Nephron progenitor cell (in vitro differentiated cells): Measurements from ENCODE around the gene SH3GL1.
A peak's percentile ranks its signal among the peaks of the same experiment; 100 is the strongest.

Source experiments
- DNase-seq: peaks from one replicate; pipeline ENCODE4 v3.0.0; 2021
- H3K27ac Mint-ChIP-seq: 2 replicates; pipeline ENCODE4 v1.8.0; 2021; ENCODE audit warnings: mild to moderate bottlenecking, moderate library complexity, mixed read lengths
- H3K27me3 Mint-ChIP-seq: 2 replicates; pipeline ENCODE4 v1.8.0; 2021; ENCODE audit warnings: mild to moderate bottlenecking, low read depth, mixed read lengths; ENCODE audit not compliant: poor library complexity
- H3K36me3 Mint-ChIP-seq: 2 replicates; pipeline ENCODE4 v1.8.0; 2021; ENCODE audit warnings: low read depth, mixed read lengths
- H3K4me1 Mint-ChIP-seq: 2 replicates; pipeline ENCODE4 v1.8.0; 2021; ENCODE audit warnings: mixed read lengths
- H3K4me3 Mint-ChIP-seq: 2 replicates; pipeline ENCODE4 v1.8.0; 2021; ENCODE audit warnings: mild to moderate bottlenecking, moderate library complexity, mixed read lengths
- H3K9me3 Mint-ChIP-seq: 2 replicates; pipeline ENCODE4 v1.8.0; 2021; ENCODE audit warnings: mild to moderate bottlenecking, moderate library complexity, mixed read lengths
- TF ChIP-seq, protein P1 (sequence below): fragments of 200-600 bp; sonication (generic); IDR thresholded peaks from 2 replicates; pipeline ENCODE4 v1.5.0; 2021; ENCODE audit warnings: antibody characterized with exemption

SH3GL1 gene

DNA sequence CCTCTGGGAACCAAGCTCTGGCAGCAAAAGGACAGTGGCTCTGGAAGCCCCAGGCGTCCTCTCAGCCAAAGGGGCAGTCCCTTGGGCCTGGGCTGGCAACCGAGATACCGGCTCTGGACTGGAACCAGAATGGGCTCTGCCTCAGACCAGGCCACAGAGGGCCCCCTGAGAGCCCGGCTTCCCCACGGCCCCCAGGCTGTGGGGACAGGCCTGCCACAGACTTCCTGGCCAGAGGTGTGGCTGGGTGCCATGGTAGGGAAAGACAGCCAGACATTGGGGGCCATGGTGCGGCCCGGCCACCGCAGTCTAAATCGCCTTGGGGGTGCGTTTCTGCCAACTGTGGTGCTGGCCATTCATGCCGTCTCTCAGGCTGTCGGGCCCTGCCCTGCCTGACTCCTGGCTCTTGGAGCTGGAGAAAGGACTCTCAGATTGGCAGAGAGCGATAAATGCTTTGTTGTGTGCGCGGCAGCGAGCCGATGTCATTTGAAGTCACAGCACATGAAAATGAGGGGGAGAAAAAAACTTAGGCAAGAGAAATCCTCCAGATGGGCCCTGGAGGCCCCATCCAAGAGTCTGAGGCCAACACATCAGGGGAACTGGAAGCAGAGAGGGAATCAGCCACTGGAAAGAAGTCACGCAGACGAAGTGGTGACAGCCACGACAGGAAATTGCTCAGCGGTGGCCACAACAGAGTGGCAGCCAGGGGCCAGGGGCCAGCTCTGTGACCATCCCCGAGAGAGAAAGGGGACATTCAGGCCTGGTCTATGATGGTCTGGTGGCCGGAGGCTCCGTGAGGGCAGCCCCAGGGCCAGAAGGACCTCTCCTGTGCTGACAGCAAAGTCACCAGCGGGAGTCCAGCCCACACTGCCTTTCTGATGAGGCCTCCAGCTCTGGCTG is 26.5 kb downstream of the SH3GL1 start:
- H3K36me3 Mint-ChIP-seq, result no peaks in the 10 kb centered on the region
- H3K27me3 Mint-ChIP-seq, result no peaks in the 10 kb centered on the region
- peaks cover 67% of the 10 kb centered on the region for H3K4me1 Mint-ChIP-seq
- peak overlapping the region; percentile 76 for H3K27ac Mint-ChIP-seq
- H3K4me3 Mint-ChIP-seq, result peak overlapping the region; percentile 54
- DNase-seq, result no peak
- TF ChIP-seq, protein P1, sequence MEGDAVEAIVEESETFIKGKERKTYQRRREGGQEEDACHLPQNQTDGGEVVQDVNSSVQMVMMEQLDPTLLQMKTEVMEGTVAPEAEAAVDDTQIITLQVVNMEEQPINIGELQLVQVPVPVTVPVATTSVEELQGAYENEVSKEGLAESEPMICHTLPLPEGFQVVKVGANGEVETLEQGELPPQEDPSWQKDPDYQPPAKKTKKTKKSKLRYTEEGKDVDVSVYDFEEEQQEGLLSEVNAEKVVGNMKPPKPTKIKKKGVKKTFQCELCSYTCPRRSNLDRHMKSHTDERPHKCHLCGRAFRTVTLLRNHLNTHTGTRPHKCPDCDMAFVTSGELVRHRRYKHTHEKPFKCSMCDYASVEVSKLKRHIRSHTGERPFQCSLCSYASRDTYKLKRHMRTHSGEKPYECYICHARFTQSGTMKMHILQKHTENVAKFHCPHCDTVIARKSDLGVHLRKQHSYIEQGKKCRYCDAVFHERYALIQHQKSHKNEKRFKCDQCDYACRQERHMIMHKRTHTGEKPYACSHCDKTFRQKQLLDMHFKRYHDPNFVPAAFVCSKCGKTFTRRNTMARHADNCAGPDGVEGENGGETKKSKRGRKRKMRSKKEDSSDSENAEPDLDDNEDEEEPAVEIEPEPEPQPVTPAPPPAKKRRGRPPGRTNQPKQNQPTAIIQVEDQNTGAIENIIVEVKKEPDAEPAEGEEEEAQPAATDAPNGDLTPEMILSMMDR, result no peak
- no peaks in the 10 kb centered on the region for H3K9me3 Mint-ChIP-seq

DNA sequence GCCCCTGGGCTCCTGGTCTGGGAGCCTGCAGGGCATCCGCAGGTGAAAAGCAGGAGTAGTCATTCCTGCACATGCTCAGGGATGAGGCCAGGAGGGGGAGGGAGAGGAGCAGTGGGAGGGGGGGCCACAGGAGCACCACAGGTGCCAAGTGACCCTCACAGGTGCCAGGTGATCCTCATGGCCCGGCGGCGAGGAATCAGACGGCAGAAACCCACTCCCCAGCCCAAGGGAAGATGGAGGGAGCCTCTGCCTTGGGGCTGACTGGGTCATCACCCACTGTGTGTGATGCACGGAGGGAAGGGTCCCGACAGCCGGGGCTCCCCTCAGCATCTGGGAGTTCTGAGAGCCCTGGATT is 27.4 kb downstream of the SH3GL1 start:
- TF ChIP-seq, protein P1, result no peak
- H3K36me3 Mint-ChIP-seq, result no peaks in the 10 kb centered on the region
- DNase-seq, result no peak
- H3K27me3 Mint-ChIP-seq, result no peaks in the 10 kb centered on the region
- H3K4me3 Mint-ChIP-seq, result no peak overlapping the region
- H3K4me1 Mint-ChIP-seq, result peaks cover 71% of the 10 kb centered on the region
- H3K9me3 Mint-ChIP-seq, result no peaks in the 10 kb centered on the region
- peak overlapping the region; percentile 95 for H3K27ac Mint-ChIP-seq

DNA sequence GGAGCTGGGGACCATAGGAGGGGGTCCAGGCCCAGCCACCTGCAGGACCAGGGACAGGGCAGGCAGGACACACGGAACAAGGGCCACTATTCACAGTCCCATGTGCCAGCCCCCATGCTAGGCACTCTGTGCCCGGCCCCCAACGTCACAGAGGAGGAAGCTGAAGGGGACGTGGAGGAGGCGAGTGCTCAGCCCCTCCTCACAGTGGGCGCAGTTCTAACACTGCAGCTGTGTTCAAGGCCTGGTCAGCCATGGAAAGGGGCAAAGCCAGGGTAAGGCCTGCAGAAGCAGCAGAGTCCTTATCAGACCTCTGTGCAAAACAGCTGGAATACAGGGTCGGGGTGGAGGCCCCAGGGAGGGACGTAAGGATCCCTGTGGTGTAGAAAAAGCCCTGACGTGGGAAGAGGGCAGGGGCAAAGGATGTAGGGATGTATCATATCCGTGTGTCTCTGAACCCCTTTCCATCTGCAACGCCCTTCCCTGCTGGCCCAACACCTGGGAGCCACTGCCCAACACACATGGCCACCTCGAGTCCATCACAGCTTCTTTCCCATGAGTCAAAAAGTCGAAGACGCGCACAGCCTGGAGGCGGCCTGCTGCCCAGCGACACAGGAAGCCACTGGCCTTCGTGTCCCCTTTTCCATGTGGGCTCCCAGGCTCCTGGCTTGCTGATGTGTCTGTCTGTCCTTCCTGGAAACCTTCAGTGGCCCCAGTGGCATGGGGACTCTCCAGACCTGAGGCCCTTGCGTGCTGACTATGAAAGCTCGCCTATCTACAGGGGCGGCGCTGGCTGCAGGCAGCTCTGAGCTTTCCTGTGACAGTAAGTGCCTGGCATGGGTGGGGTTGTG is 28.0 kb downstream of the SH3GL1 start:
- TF ChIP-seq, protein P1, result no peak
- Mint-ChIP-seq H3K4me1 (peaks cover 77% of the 10 kb centered on the region), H3K9me3 (no peaks in the 10 kb centered on the region)

DNA sequence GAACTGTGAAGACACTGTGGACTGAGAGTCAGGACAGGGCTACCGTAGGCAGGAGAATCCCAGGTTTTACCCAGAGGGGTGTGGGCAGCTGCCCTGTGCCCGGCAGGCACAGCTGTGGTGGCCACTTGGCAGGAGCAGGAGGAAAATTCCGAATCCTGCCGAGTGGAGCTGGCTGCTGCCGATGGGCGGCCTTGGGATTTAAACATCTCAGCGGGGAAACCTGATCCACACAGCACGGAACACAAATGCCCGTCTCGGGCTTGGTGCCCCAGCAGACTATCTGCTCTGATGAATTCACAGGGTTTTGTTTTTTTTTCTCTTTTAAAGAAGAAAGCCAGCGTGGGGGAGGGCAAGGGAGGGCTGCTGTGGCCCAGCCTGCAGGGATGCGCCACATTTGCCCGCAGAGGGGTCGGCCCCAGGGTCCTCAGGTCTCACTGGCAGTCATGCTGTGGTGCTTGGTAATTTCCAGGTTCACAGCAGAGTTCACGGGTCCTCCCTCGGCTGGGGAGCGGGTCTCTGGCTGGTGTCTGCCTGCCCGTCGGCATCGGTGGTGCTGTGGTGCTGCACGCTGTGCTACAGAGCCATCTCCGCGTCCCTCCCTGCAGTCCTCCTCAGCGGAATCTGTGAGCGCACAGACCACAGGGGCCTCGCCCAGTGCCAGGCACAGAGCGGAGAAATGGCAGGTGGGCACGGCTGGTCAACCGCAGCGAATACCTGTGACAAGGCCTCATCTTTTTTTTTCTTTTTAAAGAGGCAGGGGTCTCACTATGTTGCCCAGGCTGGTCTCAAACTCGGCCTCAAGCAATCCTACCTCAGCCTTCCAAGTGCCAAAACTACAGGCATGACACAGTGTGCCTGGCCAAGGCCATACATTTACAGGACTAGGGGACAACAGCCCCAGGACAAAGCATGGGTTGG is 28.8 kb downstream of the SH3GL1 start:
- no peaks in the 10 kb centered on the region for H3K9me3 Mint-ChIP-seq
- peak overlapping the region; percentile 95 for H3K27ac Mint-ChIP-seq
- no peaks in the 10 kb centered on the region for H3K36me3 Mint-ChIP-seq
- H3K27me3 Mint-ChIP-seq, result no peaks in the 10 kb centered on the region
- no peak overlapping the region for H3K4me3 Mint-ChIP-seq
- H3K4me1 Mint-ChIP-seq, result peaks cover 72% of the 10 kb centered on the region
- TF ChIP-seq, protein P1, result no peak
- peak; percentile 32 for DNase-seq

More for the DNA sequence above, 28.0 kb downstream of the SH3GL1 start:
- Mint-ChIP-seq H3K27ac (peak overlapping the region; percentile 95), H3K27me3 (no peaks in the 10 kb centered on the region), H3K4me3 (no peak overlapping the region), H3K36me3 (no peaks in the 10 kb centered on the region)
- DNase-seq, result no peak

DNA sequence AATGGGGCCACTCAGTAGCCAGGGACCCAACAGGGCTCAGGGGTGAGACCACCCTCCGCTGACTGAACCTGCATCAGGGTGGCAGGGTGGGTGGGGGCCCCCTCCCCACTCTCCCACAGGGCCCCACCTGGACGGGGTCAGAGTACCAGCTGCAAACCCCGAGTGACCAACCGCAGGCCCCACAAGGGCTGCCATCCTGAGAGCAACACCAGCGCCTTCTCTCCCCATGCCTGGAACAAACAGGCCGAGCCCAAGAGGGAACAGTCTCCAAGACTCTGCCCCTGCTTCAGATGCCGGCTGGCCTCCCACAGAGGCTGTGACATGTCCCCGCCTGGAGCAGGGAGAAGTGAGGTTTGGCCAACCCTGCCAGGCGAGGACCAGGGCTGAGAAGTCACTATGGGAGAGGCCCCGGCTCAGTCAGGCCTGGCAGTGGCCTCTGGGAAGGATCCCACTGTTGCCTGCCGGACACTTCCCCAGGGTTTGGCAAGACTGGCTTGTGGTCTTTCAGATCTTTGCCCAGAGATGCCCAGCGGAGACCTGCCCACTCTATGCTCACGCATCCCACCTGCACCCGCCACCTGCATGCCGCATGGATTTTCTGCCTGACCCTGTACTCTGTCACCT is 29.8 kb downstream of the SH3GL1 start:
- H3K27ac Mint-ChIP-seq, result peak overlapping the region; percentile 95

More for the DNA sequence above, 29.8 kb downstream of the SH3GL1 start:
- Mint-ChIP-seq H3K27me3 (no peaks in the 10 kb centered on the region), H3K36me3 (no peaks in the 10 kb centered on the region), H3K4me1 (peaks cover 63% of the 10 kb centered on the region), H3K9me3 (no peaks in the 10 kb centered on the region), H3K4me3 (no peak overlapping the region)
- TF ChIP-seq, protein P1, result no peak
- no peak for DNase-seq
